Esophagus muscularis mucosa (tissue), 4 donors: Measurements from ENCODE around the gene RBM15B. TPM values are rescaled to one million over a fixed set of nuclear protein-coding genes. Genes with fewer than 3 reads are reported as not detected.

Experiments
- DNase-seq: peaks from one replicate; pipeline ENCODE4 v3.0.0-alpha.2; 2017; ENCODE audit errors: extremely low spot score
- H3K27ac ChIP-seq, 4 donors: fragments of 200-600 bp; sonication (generic); replicated peaks in 1 of 4; 1 replicate in 3 of 4; 2 replicates in 1 of 4; pipeline ENCODE4 v1.5.1; 2016 to 2019; ENCODE audit warnings: mild to moderate bottlenecking in 1 of 4
- H3K27me3 ChIP-seq, 4 donors: fragments of 200-600 bp; sonication (generic); one replicate each; pipeline versions ENCODE4 v1.5.1 to v1.6.0; 2016 to 2019
- H3K36me3 ChIP-seq, 4 donors: fragments of 200-600 bp; sonication (generic); one replicate each; pipeline ENCODE4 v1.5.1; 2016 to 2019
- H3K4me1 ChIP-seq, 4 donors: fragments of 200-600 bp; sonication (generic); one replicate each; pipeline ENCODE4 v1.5.1; 2016 to 2019
- H3K4me3 ChIP-seq, 4 donors: fragments of 200-600 bp; sonication (generic); 1 replicate in 2 of 4; 2 replicates in 2 of 4; pipeline ENCODE4 v1.5.1; 2016 to 2019; ENCODE audit warnings: mild to moderate bottlenecking in 4 of 4, moderate library complexity in 1 of 4
- H3K9me3 ChIP-seq, 4 donors: fragments of 200-600 bp; sonication (generic); 1 replicate in 3 of 4; 2 replicates in 1 of 4; pipeline ENCODE4 v1.5.1; 2016 to 2019
- CTCF ChIP-seq, 3 experiments: fragments of 200-600 bp in 2 of 3; fragments of 450-650 bp in 1 of 3; sonication (generic) in 2 of 3; IDR thresholded peaks; one replicate each; pipeline ENCODE4 v1.5.1; 2017 to 2019; ENCODE audit warnings: antibody characterized with exemption in 3 of 3, mild to moderate bottlenecking in 2 of 3, moderate library complexity in 1 of 3
- EP300 ChIP-seq: sonication (generic); formaldehyde crosslinking; IDR thresholded peaks from one replicate; pipeline ENCODE4 v1.6.1; 2017; ENCODE audit warnings: antibody characterized with exemption
- POLR2A ChIP-seq: fragments of 450-650 bp; IDR thresholded peaks from one replicate; pipeline ENCODE4 v1.6.1; 2017; ENCODE audit warnings: antibody characterized with exemption, moderate library complexity, mild to moderate bottlenecking, low read depth
- POLR2AphosphoS5 ChIP-seq, 2 donors: sonication (generic); formaldehyde crosslinking; IDR thresholded peaks; one replicate each; pipeline ENCODE4 v1.6.1; 2017; ENCODE audit warnings: antibody characterized with exemption in 2 of 2
- WGBS: methylation state at CpG from one replicate; pipeline ENCODE4 v1.1.5; 2018; 5-methylcytosine and 5-hydroxymethylcytosine counted together
- intact Hi-C: fragments of 100-400 bp; cut with DNase I; formaldehyde crosslinking; loops from one replicate; pipeline ENCODE4 v1.15.1; 2023
- total RNA-seq, 4 donors: library from RNA; depleted of rRNA; stranded (reverse); fragments of >200 nt; gene quantifications; one replicate each; pipeline versions ENCODE4 v1.1.0 to v1.2.1, GENCODE V29; 2016

Gene RBM15B
- total RNA-seq, 4 donors from 2014 or later, result 27.8 to 50.5 (median 42.6) TPM

GRCh38 chr3:51408813-51409212, 17.7 kb downstream of the RBM15B start:
- no peak for DNase-seq
- intact Hi-C loops, result no loop called here
- no peaks in the 10 kb centered on the region for H3K9me3 ChIP-seq
- TF ChIP-seq EP300 (no peak), POLR2A (no peak), CTCF (IDR thresholded peaks at IDR 0.05) (no peak), POLR2AphosphoS5 (IDR thresholded peaks at IDR 0.05) (no peak)
- H3K4me1 ChIP-seq, result no peaks in the 10 kb centered on the region
- no peak overlapping the region for H3K4me3 ChIP-seq
- no peak overlapping the region for H3K27ac ChIP-seq
- H3K27me3 ChIP-seq, result no peaks in the 10 kb centered on the region
- 75% methylated on average over 2 of the region's 2 CpGs for WGBS
- H3K36me3 ChIP-seq, result peaks cover 47 to 67% (median 48%) of the 10 kb centered on the region in 4 donors

- Histone ChIP-seq H3K4me1 (no peaks in the 10 kb centered on the region), H3K9me3 (no peaks in the 10 kb centered on the region), H3K36me3 (peaks cover 37 to 85% (median 62%) of the 10 kb centered on the region in 4 donors), H3K4me3 (no peak overlapping the region), H3K27ac (no peak overlapping the region), H3K27me3 (no peaks in the 10 kb centered on the region)
- intact Hi-C loops, result no loop called here
- TF ChIP-seq EP300 (no peak), CTCF (IDR thresholded peaks at IDR 0.05) (no peak), POLR2AphosphoS5 (IDR thresholded peaks at IDR 0.05) (no peak), POLR2A (no peak)
- WGBS, result 89% methylated on average over 3 of the region's 3 CpGs
- no peak for DNase-seq
Observed at GRCh38 chr3:51422211-51422610, 31.1 kb downstream of the RBM15B start.

- no peak for DNase-seq
- Histone ChIP-seq H3K27me3 (no peaks in the 10 kb centered on the region), H3K9me3 (no peaks in the 10 kb centered on the region), H3K27ac (no peak overlapping the region), H3K4me1 (no peaks in the 10 kb centered on the region), H3K36me3 (peaks cover 33 to 87% (median 63%) of the 10 kb centered on the region in 4 donors), H3K4me3 (no peak overlapping the region)
- no peak for TF ChIP-seq CTCF (IDR thresholded peaks at IDR 0.05)
- no peak for TF ChIP-seq POLR2A
- TF ChIP-seq POLR2AphosphoS5 (IDR thresholded peaks at IDR 0.05), result no peak
- no peak for TF ChIP-seq EP300
- 75% methylated on average over 4 of the region's 4 CpGs for WGBS
- intact Hi-C loops, result no loop called here
Observed at GRCh38 chr3:51426921-51427320, 35.8 kb downstream of the RBM15B start.

GRCh38 chr3:51429138-51429537, 38.1 kb downstream of the RBM15B start:
- intact Hi-C loops, result no loop called here
- Histone ChIP-seq H3K27ac (no peak overlapping the region), H3K27me3 (no peaks in the 10 kb centered on the region), H3K9me3 (no peaks in the 10 kb centered on the region), H3K36me3 (peaks cover 33 to 91% (median 70%) of the 10 kb centered on the region in 4 donors), H3K4me1 (no peaks in the 10 kb centered on the region), H3K4me3 (no peak overlapping the region)
- TF ChIP-seq CTCF (IDR thresholded peaks at IDR 0.05) (no peak), POLR2A (no peak), EP300 (no peak)
- WGBS, result 93% methylated on average over 3 of the region's 3 CpGs
- no peak for DNase-seq

GRCh38 chr3:51434110-51434509, 43.0 kb downstream of the RBM15B start:
- intact Hi-C loops, result no loop called here
- TF ChIP-seq EP300 (no peak), POLR2AphosphoS5 (IDR thresholded peaks at IDR 0.05) (no peak)
- Histone ChIP-seq H3K4me3 (no peak overlapping the region), H3K27me3 (no peaks in the 10 kb centered on the region), H3K4me1 (no peaks in the 10 kb centered on the region), H3K36me3 (peaks cover 16 to 80% (median 58%) of the 10 kb centered on the region in 4 donors), H3K27ac (no peak overlapping the region), H3K9me3 (no peaks in the 10 kb centered on the region)
- WGBS, result 95% methylated on average over 5 of the region's 5 CpGs
- DNase-seq, result no peak
